IMR-90 (cell line): ENCODE data around the gene GPC4. TPM values are rescaled to one million over a fixed set of nuclear protein-coding genes. Genes with fewer than 3 reads are reported as not detected.

Source experiments
- ATAC-seq: fragments of 200-7000 bp; cut with Tn5 transposase; 2 replicates; pipeline ENCODE4 v1.9.1; 2020; ENCODE audit warnings: low read depth, mild to moderate bottlenecking, moderate library complexity
- BruUV-seq: library from RNA; stranded (reverse); fragments of 400-500 nt; replicated peaks from 2 replicates; lab custom pipeline; 2021; lab: Mats Ljungman, UMichigan
- CTCF ChIA-PET: fragments of 300-600 bp; formaldehyde crosslinking; extraction: SDS; loops from one replicate; lab custom pipeline; 2021; ENCODE audit warnings: antibody characterized with exemption; lab: Yijun Ruan, JAX
- POLR2A ChIA-PET: fragments of 300-600 bp; sonication (Branson Sonifier 250); formaldehyde crosslinking; loops from one replicate; lab custom pipeline; 2022; ENCODE audit warnings: antibody characterized with exemption; ENCODE audit not compliant: unreplicated experiment; lab: Charles Lee
- DNase-seq: peaks from one replicate; pipeline ENCODE4 v3.0.0; 2013
- H2AFZ ChIP-seq: replicated peaks from 2 replicates; pipeline ENCODE3; 2013; ENCODE audit warnings: low read length, mild to moderate bottlenecking; ENCODE audit not compliant: poor library complexity
- H2AK5ac ChIP-seq: 2 replicates; pipeline ENCODE4 v1.6.1; 2013; ENCODE audit warnings: low read depth, low read length, inconsistent platforms
- H2AK9ac ChIP-seq: replicated peaks from 2 replicates; pipeline ENCODE3; 2013; ENCODE audit warnings: mild to moderate bottlenecking, low read depth, low read length, moderate library complexity; ENCODE audit not compliant: poor library complexity
- H2BK120ac ChIP-seq: 2 replicates; pipeline ENCODE4 v1.6.1; 2013; ENCODE audit warnings: low read depth, low read length, inconsistent platforms
- H2BK15ac ChIP-seq: 3 replicates; pipeline ENCODE4 v1.6.1; 2013; ENCODE audit warnings: low read depth, low read length, inconsistent platforms
- H2BK20ac ChIP-seq: 2 replicates; pipeline ENCODE4 v1.6.1; 2013; ENCODE audit warnings: low read depth, mild to moderate bottlenecking, inconsistent platforms, low read length, moderate library complexity
- H2BK5ac ChIP-seq: 2 replicates; pipeline ENCODE4 v1.6.1; 2013; ENCODE audit warnings: mild to moderate bottlenecking, low read depth, low read length, inconsistent platforms; ENCODE audit not compliant: poor library complexity, severe bottlenecking
- H3K14ac ChIP-seq: replicated peaks from 2 replicates; pipeline ENCODE4 v1.6.1; 2013; ENCODE audit warnings: low read depth, low read length, inconsistent platforms
- H3K18ac ChIP-seq: 2 replicates; pipeline ENCODE4 v1.6.1; 2013; ENCODE audit warnings: low read depth, low read length, control low read depth
- H3K23ac ChIP-seq: 2 replicates; pipeline ENCODE4 v1.6.1; 2013; ENCODE audit warnings: low read depth, low read length, inconsistent platforms
- H3K27ac ChIP-seq: 2 replicates; pipeline ENCODE4 v1.5.1; 2013; ENCODE audit warnings: mild to moderate bottlenecking, control low read depth, low read length; ENCODE audit not compliant: insufficient read depth
- H3K27me3 ChIP-seq: 2 replicates; pipeline ENCODE4 v1.6.1; 2013; ENCODE audit warnings: low read length; ENCODE audit not compliant: control insufficient read depth, insufficient read depth
- H3K36me3 ChIP-seq: 2 replicates; pipeline ENCODE4 v1.6.1; 2013; ENCODE audit warnings: low read length, mixed read lengths; ENCODE audit not compliant: control insufficient read depth, insufficient read depth
- H3K4ac ChIP-seq: 2 replicates; pipeline ENCODE4 v1.6.1; 2013; ENCODE audit warnings: low read depth, low read length, inconsistent platforms
- H3K4me1 ChIP-seq: 2 replicates; pipeline ENCODE4 v1.6.1; 2013; ENCODE audit warnings: low read length, mixed read lengths; ENCODE audit not compliant: control insufficient read depth, insufficient read depth
- H3K4me2 ChIP-seq: 2 replicates; pipeline ENCODE4 v1.6.1; 2013; ENCODE audit warnings: low read depth, mild to moderate bottlenecking, control low read depth, low read length, moderate library complexity
- H3K4me3 ChIP-seq: 2 replicates; pipeline ENCODE4 v1.5.1; 2013; ENCODE audit warnings: low read depth, mild to moderate bottlenecking, control low read depth, low read length, moderate library complexity; ENCODE audit not compliant: insufficient read depth
- H3K56ac ChIP-seq: 2 replicates; pipeline ENCODE4 v1.6.1; 2013; ENCODE audit warnings: low read length, inconsistent platforms; ENCODE audit not compliant: insufficient read depth; ENCODE audit errors: extremely low read depth
- H3K79me1 ChIP-seq, 2 experiments: 2 replicates each; pipeline ENCODE4 v1.6.1; 2013; ENCODE audit warnings: low read length in 2 of 2, inconsistent platforms in 1 of 2, low read depth in 1 of 2
- H3K9ac ChIP-seq: 2 replicates; pipeline ENCODE4 v1.6.1; 2013; ENCODE audit warnings: low read depth, low read length, control low read depth
- H3K9me1 ChIP-seq: 2 replicates; pipeline ENCODE4 v1.6.1; 2013; ENCODE audit warnings: low read length, inconsistent platforms; ENCODE audit not compliant: insufficient read depth
- H3K9me3 ChIP-seq: 2 replicates; pipeline ENCODE4 v1.6.1; 2013; ENCODE audit warnings: low read length; ENCODE audit not compliant: control insufficient read depth, insufficient read depth
- H4K20me1 ChIP-seq: 2 replicates; pipeline ENCODE4 v1.6.1; 2013; ENCODE audit warnings: low read length, inconsistent platforms; ENCODE audit not compliant: insufficient read depth
- H4K5ac ChIP-seq: 2 replicates; pipeline ENCODE4 v1.6.1; 2013; ENCODE audit warnings: mild to moderate bottlenecking, low read depth, low read length, control low read depth
- H4K8ac ChIP-seq, 2 experiments: 2 replicates each; pipeline ENCODE4 v1.6.1; 2013; ENCODE audit warnings: low read depth in 2 of 2, low read length in 2 of 2, control low read depth in 1 of 2, inconsistent platforms in 1 of 2
- H4K91ac ChIP-seq: 2 replicates; pipeline ENCODE4 v1.6.1; 2013; ENCODE audit warnings: low read depth, low read length, inconsistent platforms; ENCODE audit not compliant: insufficient read depth
- BHLHE40 ChIP-seq: fragments of 150-350 bp; IDR thresholded peaks from 2 replicates; pipeline ENCODE4 v1.6.1; 2016; ENCODE audit warnings: mild to moderate bottlenecking, low read depth, low read length
- CEBPB ChIP-seq: IDR thresholded peaks from 2 replicates; pipeline ENCODE4 v1.6.1; 2012; ENCODE audit warnings: low read depth, low read length, improper control_type of control experiment
- CHD1 ChIP-seq: IDR thresholded peaks from 2 replicates; pipeline ENCODE4 v1.6.1; 2012; ENCODE audit warnings: low read depth, low read length, improper control_type of control experiment
- FOS ChIP-seq: fragments of 150-350 bp; IDR thresholded peaks from 2 replicates; pipeline ENCODE4 v1.6.1; 2016; ENCODE audit warnings: low read depth, low read length
- MAFK ChIP-seq: IDR thresholded peaks from 2 replicates; pipeline ENCODE4 v1.6.1; 2012; ENCODE audit warnings: low read depth, low read length, improper control_type of control experiment
- MAZ ChIP-seq: IDR thresholded peaks from 2 replicates; pipeline ENCODE4 v1.6.1; 2012; ENCODE audit warnings: low read depth, mild to moderate bottlenecking, low read length, improper control_type of control experiment, moderate library complexity, borderline replicate concordance
- MXI1 ChIP-seq: IDR thresholded peaks from 2 replicates; pipeline ENCODE4 v1.6.1; 2012; ENCODE audit warnings: low read depth, mild to moderate bottlenecking, low read length, moderate library complexity, borderline replicate concordance
- NFE2L2 ChIP-seq: fragments of 150-350 bp; IDR thresholded peaks from 2 replicates; pipeline ENCODE4 v1.6.1; 2016; ENCODE audit warnings: low read depth, mild to moderate bottlenecking, low read length
- POLR2A ChIP-seq: IDR thresholded peaks from 2 replicates; pipeline ENCODE4 v1.6.1; 2012; ENCODE audit warnings: mild to moderate bottlenecking, low read depth, low read length
- RAD21 ChIP-seq: IDR thresholded peaks from 2 replicates; pipeline ENCODE4 v1.6.1; 2012; ENCODE audit warnings: low read length, improper control_type of control experiment
- RCOR1 ChIP-seq: IDR thresholded peaks from 2 replicates; pipeline ENCODE4 v1.6.1; 2012; ENCODE audit warnings: mild to moderate bottlenecking, low read length, improper control_type of control experiment; ENCODE audit not compliant: insufficient replicate concordance
- RFX5 ChIP-seq: IDR thresholded peaks from 2 replicates; pipeline ENCODE4 v1.8.0; 2012; ENCODE audit warnings: low read depth, mild to moderate bottlenecking, low read length, moderate library complexity
- SMC3 ChIP-seq: fragments of 150-350 bp; IDR thresholded peaks from 2 replicates; pipeline ENCODE4 v1.6.1; 2016; ENCODE audit warnings: low read depth, mild to moderate bottlenecking, antibody characterized with exemption, low read length, moderate library complexity
- WGBS, 2 experiments: methylation state at CpG; one replicate each; pipeline versions ENCODE4 v1.1.5 to v1.1.7; 2013; ENCODE audit warnings: missing lambda C conversion rate in 2 of 2; ENCODE audit not compliant: insufficient read length in 1 of 2; ENCODE audit errors: extremely low coverage in 2 of 2; 5-methylcytosine and 5-hydroxymethylcytosine counted together
- dilution Hi-C: fragments of 300-500 bp; cut with HindIII; formaldehyde crosslinking; loops from one replicate; pipeline ENCODE4 v1.14.3; 2018; ENCODE audit warnings: low sequenced_read_pairs; ENCODE audit not compliant: unreplicated experiment
- in situ Hi-C: fragments of 300-500 bp; cut with MboI; formaldehyde crosslinking; loops from 3 replicates; pipeline ENCODE4 v1.14.3; 2019; ENCODE audit warnings: low sequenced_read_pairs, inconsistent platforms, mixed read lengths
- intact Hi-C: fragments of 100-400 bp; cut with micrococcal nuclease; formaldehyde crosslinking; loops from 2 replicates; pipeline ENCODE4 v1.10.0; 2022
- polyA plus RNA-seq, 3 experiments: library from polyadenylated mRNA; depleted of rRNA; stranded (reverse); fragments of >200 nt; gene quantifications; 2 replicates each; pipeline ENCODE4 v1.2.3, GENCODE V29; 2012; ENCODE audit warnings: low replicate concordance in 1 of 3
- total RNA-seq: library from RNA; depleted of rRNA; stranded (reverse); fragments of >200 nt; gene quantifications from 2 replicates; pipeline ENCODE4 v1.2.3, GENCODE V29; 2012
- TF ChIP-seq, protein P1 (sequence below): fragments of 150-350 bp; IDR thresholded peaks from 2 replicates; pipeline ENCODE4 v1.6.1; 2016; ENCODE audit warnings: low read depth, mild to moderate bottlenecking, low read length, moderate library complexity, borderline replicate concordance
- TF ChIP-seq, protein P2 (sequence below): fragments of 150-350 bp; IDR thresholded peaks from 2 replicates; pipeline ENCODE4 v1.6.1; 2017; ENCODE audit warnings: mild to moderate bottlenecking, antibody characterized with exemption, low read length, low read depth
- TF ChIP-seq, protein P3 (sequence below): conservative IDR thresholded peaks from 2 replicates; pipeline ENCODE4 v1.5.1; 2012; ENCODE audit warnings: mild to moderate bottlenecking, low read depth, low read length, improper control_type of control experiment

The GPC4 gene
- total and polyA plus RNA-seq, 2 of the 4 experiments (the other 2 are of a cell fraction) = 0.54 to 1.6 TPM

DNA sequence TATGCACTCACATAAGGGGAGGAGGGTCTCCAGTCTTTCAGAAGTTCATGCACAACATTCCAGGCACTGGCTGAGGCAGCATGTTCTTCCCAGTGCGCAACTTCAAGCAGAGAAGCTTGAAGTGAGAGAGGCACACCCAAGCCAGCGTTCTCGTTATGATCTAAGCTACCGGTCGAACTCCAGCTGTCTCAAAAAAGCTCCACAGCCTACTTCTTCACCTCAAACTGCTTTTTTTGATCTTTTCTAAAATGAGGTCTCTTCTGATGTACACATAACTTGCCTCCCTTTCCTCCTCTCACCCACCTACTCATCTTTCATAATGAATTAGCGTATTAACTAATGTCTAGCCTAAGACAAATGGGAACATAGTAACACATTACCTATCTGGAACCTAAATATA is 25.3 kb downstream of the GPC4 start:
- BruUV-seq = no TSS peak
- H3K56ac ChIP-seq = no peak overlapping the region
- in situ Hi-C loops = no loop called here
- 0 out of 2 replicates have a peak, but pooled peaks cover 4% of the 10 kb centered on the region for H3K4me1 ChIP-seq
- DNase-seq (no peak), ATAC-seq (no peak)
- POLR2A ChIA-PET = no interaction called here
- no peak overlapping the region for H2AK5ac ChIP-seq
- no peaks in the 10 kb centered on the region for H3K9me1 ChIP-seq
- intact Hi-C loops = no loop called here
- H2AK9ac ChIP-seq = no peak overlapping the region
- dilution Hi-C loops = no loop called here
- H3K9ac ChIP-seq = no peak overlapping the region
- H3K27me3 ChIP-seq = peaks cover 2% of the 10 kb centered on the region
- no peak overlapping the region for H3K4me2 ChIP-seq
- 85% methylated on average over 4 of the region's 6 CpGs; no CpG with 5 or more reads in 1 of the 2 experiments for WGBS, 2 experiments
- no peak overlapping the region for H2BK15ac ChIP-seq
- no peaks in the 10 kb centered on the region for H3K79me1 ChIP-seq
- no peak overlapping the region for H3K4ac ChIP-seq
- H4K8ac ChIP-seq = no peak overlapping the region
- no peaks in the 10 kb centered on the region for H3K36me3 ChIP-seq
- no peak overlapping the region for H2BK5ac ChIP-seq
- CTCF ChIA-PET = no interaction called here
- no peak overlapping the region for H2AFZ ChIP-seq
- no peak overlapping the region for H3K23ac ChIP-seq
- H3K9me3 ChIP-seq = no peaks in the 10 kb centered on the region
- H3K14ac ChIP-seq = no peak overlapping the region
- no peak overlapping the region for H2BK120ac ChIP-seq
- H2BK20ac ChIP-seq = no peak overlapping the region
- no peak for TF ChIP-seq BHLHE40
- TF ChIP-seq SMC3 = no peak
- no peak for TF ChIP-seq MAZ
- TF ChIP-seq, protein P1, sequence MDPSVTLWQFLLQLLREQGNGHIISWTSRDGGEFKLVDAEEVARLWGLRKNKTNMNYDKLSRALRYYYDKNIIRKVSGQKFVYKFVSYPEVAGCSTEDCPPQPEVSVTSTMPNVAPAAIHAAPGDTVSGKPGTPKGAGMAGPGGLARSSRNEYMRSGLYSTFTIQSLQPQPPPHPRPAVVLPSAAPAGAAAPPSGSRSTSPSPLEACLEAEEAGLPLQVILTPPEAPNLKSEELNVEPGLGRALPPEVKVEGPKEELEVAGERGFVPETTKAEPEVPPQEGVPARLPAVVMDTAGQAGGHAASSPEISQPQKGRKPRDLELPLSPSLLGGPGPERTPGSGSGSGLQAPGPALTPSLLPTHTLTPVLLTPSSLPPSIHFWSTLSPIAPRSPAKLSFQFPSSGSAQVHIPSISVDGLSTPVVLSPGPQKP = no peak
- TF ChIP-seq RFX5 = no peak
- TF ChIP-seq, protein P2, sequence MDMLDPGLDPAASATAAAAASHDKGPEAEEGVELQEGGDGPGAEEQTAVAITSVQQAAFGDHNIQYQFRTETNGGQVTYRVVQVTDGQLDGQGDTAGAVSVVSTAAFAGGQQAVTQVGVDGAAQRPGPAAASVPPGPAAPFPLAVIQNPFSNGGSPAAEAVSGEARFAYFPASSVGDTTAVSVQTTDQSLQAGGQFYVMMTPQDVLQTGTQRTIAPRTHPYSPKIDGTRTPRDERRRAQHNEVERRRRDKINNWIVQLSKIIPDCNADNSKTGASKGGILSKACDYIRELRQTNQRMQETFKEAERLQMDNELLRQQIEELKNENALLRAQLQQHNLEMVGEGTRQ = no peak
- TF ChIP-seq NFE2L2 = no peak
- TF ChIP-seq RAD21 = no peak
- no peak for TF ChIP-seq CEBPB
- TF ChIP-seq MXI1 = no peak
- TF ChIP-seq, protein P3, sequence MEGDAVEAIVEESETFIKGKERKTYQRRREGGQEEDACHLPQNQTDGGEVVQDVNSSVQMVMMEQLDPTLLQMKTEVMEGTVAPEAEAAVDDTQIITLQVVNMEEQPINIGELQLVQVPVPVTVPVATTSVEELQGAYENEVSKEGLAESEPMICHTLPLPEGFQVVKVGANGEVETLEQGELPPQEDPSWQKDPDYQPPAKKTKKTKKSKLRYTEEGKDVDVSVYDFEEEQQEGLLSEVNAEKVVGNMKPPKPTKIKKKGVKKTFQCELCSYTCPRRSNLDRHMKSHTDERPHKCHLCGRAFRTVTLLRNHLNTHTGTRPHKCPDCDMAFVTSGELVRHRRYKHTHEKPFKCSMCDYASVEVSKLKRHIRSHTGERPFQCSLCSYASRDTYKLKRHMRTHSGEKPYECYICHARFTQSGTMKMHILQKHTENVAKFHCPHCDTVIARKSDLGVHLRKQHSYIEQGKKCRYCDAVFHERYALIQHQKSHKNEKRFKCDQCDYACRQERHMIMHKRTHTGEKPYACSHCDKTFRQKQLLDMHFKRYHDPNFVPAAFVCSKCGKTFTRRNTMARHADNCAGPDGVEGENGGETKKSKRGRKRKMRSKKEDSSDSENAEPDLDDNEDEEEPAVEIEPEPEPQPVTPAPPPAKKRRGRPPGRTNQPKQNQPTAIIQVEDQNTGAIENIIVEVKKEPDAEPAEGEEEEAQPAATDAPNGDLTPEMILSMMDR = no peak
- no peak for TF ChIP-seq RCOR1
- no peak for TF ChIP-seq MAFK
- no peak for TF ChIP-seq FOS
- no peak for TF ChIP-seq CHD1
- TF ChIP-seq POLR2A = no peak
- no peak overlapping the region for H4K91ac ChIP-seq
- no peak overlapping the region for H3K4me3 ChIP-seq
- H4K20me1 ChIP-seq = no peaks in the 10 kb centered on the region; the same call in 1 of the 2 replicates
- no peak overlapping the region for H3K18ac ChIP-seq
- H3K27ac ChIP-seq = no peak overlapping the region
- H4K5ac ChIP-seq = no peak overlapping the region
